WERI-Rb-1 (cell line): ENCODE data around the gene NUDT12.

Source experiments
- DNase-seq: peaks from one replicate; pipeline ENCODE4 v3.0.0-alpha.2; 2020
- H3K27ac ChIP-seq: fragments of 250-450 bp; sonication (Bioruptor Pico); 2 replicates; pipeline ENCODE4 v1.5.1; 2020; ENCODE audit warnings: mild to moderate bottlenecking, moderate library complexity
- H3K27me3 ChIP-seq: fragments of 250-450 bp; sonication (Bioruptor Pico); 2 replicates; pipeline ENCODE4 v1.5.1; 2021; ENCODE audit warnings: mild to moderate bottlenecking, low read depth, moderate library complexity; ENCODE audit not compliant: insufficient read depth, severe bottlenecking
- H3K36me3 ChIP-seq: fragments of 250-450 bp; sonication (Bioruptor Pico); 2 replicates; pipeline ENCODE4 v1.5.1; 2020; ENCODE audit warnings: mild to moderate bottlenecking, moderate library complexity
- H3K4me3 ChIP-seq: 2 replicates; pipeline ENCODE4 v1.5.1; 2011; ENCODE audit warnings: low read depth, mild to moderate bottlenecking, control low read depth, low read length
- H3K9me3 ChIP-seq: fragments of 250-450 bp; sonication (Bioruptor Pico); 2 replicates; pipeline ENCODE4 v1.5.1; 2021; ENCODE audit warnings: mild to moderate bottlenecking, moderate library complexity; ENCODE audit not compliant: severe bottlenecking
- TF ChIP-seq, protein P1 (sequence below): IDR thresholded peaks from 2 replicates; pipeline ENCODE4 v1.5.1; 2011; ENCODE audit warnings: low read depth, mild to moderate bottlenecking, control low read depth, inconsistent platforms, low read length

The NUDT12 gene

DNA sequence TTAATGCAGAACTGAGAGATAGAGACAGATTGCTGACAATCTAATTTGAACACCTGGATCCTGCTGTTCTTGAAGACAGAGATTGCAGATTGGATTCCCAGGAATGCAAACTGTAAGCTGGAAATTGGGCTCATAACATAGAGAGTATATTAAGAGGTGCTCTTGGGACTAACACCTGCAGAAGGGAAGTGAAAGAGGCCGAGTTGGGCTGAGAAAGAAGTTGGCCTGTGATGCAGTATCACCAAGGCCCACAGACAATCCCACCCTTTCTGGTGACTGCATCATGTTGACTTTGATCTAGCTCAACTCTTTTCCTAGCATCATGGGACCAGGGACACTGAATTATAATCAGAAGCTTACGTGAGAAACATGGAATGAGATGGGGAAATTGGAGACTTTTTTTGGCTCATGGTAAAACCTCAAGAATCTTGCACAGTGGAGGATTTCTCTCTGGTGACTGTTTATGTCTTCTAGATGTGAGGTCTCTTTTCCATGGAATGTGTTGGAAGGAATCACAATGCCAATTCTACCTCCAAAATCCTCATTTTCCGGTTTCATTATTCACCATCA lies 36.5 kb upstream of the NUDT12 start:
- TF ChIP-seq, protein P1, sequence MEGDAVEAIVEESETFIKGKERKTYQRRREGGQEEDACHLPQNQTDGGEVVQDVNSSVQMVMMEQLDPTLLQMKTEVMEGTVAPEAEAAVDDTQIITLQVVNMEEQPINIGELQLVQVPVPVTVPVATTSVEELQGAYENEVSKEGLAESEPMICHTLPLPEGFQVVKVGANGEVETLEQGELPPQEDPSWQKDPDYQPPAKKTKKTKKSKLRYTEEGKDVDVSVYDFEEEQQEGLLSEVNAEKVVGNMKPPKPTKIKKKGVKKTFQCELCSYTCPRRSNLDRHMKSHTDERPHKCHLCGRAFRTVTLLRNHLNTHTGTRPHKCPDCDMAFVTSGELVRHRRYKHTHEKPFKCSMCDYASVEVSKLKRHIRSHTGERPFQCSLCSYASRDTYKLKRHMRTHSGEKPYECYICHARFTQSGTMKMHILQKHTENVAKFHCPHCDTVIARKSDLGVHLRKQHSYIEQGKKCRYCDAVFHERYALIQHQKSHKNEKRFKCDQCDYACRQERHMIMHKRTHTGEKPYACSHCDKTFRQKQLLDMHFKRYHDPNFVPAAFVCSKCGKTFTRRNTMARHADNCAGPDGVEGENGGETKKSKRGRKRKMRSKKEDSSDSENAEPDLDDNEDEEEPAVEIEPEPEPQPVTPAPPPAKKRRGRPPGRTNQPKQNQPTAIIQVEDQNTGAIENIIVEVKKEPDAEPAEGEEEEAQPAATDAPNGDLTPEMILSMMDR, result no peak
- Histone ChIP-seq H3K4me3 (no peak overlapping the region), H3K9me3 (no peaks in the 10 kb centered on the region), H3K36me3 (no peaks in the 10 kb centered on the region), H3K27me3 (no peaks in the 10 kb centered on the region), H3K27ac (no peak overlapping the region)
- no peak for DNase-seq

DNA sequence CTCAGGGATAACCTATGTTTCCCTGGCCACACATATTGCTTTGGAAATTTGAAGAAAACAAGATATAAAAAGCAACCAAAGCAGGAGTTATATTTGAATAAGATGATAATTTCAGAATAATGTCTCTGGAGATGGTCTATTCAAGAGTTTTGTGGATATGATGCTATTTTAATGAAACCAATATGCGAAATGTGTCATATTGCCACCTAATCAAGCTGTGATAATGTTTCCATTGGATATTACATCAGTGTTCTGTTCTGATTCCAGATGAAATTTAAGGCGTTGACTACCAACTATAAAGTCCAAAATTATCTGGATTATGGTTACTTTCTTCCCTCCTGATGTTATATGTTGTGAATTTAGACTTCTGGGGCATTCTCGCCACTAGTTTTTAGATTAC lies 27.6 kb upstream of the NUDT12 start:
- H3K27me3 ChIP-seq, result no peaks in the 10 kb centered on the region
- H3K36me3 ChIP-seq, result no peaks in the 10 kb centered on the region
- DNase-seq, result no peak
- no peak overlapping the region for H3K27ac ChIP-seq
- no peaks in the 10 kb centered on the region for H3K9me3 ChIP-seq
- TF ChIP-seq, protein P1, result no peak
- no peak overlapping the region for H3K4me3 ChIP-seq

DNA sequence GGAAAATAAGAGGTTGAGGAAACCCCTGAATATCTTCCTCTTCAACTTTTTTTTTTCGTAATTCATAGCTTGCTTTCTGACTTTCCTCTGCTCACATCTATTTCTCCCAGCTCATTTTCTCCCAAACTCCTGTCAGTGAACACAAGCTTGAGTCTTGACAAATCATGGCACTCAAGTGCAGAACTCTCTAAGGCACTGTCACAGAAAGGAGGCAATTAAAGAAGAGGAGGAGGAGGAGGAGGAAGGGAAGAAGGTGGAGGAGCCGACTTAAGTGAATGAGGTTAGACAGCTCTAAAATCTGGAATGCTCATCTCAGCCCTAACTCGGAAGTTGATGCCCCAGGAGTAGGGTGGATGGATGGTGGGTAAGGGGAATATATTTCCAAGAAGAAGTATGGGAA lies 27.2 kb upstream of the NUDT12 start:
- Histone ChIP-seq H3K27ac (no peak overlapping the region), H3K36me3 (no peaks in the 10 kb centered on the region), H3K9me3 (no peaks in the 10 kb centered on the region), H3K27me3 (no peaks in the 10 kb centered on the region), H3K4me3 (no peak overlapping the region)
- no peak for DNase-seq
- TF ChIP-seq, protein P1, result no peak

DNA sequence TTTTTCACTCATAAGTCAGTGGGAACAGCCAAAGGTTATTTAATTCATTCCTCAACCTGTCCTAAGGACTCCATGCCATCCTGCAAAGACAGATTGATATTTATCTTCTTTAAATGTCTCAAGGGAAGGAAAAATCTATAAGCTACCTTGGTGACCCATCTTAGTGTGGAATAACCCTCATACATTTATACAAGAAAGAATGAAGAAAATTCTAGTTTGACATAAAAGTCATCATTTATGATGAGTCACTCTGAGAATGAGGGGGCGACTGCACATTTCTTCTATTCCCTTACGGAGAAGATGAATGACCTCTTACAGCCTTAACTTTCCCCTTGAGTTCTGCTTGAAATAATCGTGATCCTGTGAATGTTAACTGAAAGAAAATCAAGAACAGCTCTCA lies 26.8 kb upstream of the NUDT12 start:
- H3K36me3 ChIP-seq, result no peaks in the 10 kb centered on the region
- TF ChIP-seq, protein P1, result no peak
- no peak overlapping the region for H3K27ac ChIP-seq
- no peak for DNase-seq
- H3K27me3 ChIP-seq, result no peaks in the 10 kb centered on the region
- H3K4me3 ChIP-seq, result no peak overlapping the region
- no peaks in the 10 kb centered on the region for H3K9me3 ChIP-seq

DNA sequence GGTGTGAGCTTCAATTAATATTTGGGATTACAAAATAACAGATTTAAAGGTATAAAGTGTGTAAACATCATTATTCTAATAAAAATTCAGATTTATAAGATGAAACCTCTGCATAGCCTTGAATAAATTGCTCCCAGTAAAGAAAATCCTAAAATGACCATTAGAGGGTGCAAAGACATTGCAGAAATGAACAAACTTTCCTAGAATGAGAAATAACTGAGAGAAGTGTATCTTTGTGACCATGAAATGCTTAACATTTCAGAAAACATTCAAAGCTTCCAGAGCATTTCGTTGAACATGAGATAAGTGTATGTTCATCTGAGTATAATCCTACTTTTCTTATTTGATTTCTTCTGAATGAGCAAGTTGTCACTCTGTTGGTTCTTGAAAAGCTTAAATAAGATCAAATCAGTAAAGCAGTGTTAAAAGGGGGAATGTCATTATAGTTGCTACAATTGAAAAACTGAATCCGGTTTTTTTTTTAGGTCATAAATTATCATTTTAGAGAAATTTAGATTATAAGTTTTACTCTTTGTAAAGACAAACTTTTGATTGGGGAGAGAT lies 24.7 kb upstream of the NUDT12 start:
- no peaks in the 10 kb centered on the region for H3K27me3 ChIP-seq
- no peak overlapping the region for H3K4me3 ChIP-seq
- H3K27ac ChIP-seq, result no peak overlapping the region
- no peaks in the 10 kb centered on the region for H3K9me3 ChIP-seq
- no peak for DNase-seq
- TF ChIP-seq, protein P1, result no peak
- H3K36me3 ChIP-seq, result no peaks in the 10 kb centered on the region

DNA sequence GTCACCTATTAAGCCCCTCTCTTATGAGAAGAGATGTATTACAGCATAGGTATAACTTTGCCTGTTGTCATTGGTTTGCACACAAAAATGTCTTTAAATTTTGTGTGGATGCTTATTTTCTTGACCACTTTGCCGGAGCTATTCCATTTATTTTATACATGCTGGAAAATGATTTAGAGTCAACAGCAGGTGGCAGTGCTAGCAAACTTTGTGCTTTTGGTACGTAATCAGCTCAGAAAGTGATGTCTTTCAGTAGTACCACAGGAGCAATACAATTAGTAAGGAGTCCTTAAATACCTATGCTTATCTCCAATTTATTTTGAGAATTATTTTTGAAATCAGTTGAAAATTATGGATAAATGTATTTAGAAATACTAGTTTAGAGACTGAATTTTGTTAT lies 19.8 kb upstream of the NUDT12 start:
- Histone ChIP-seq H3K27me3 (no peaks in the 10 kb centered on the region), H3K36me3 (no peaks in the 10 kb centered on the region), H3K9me3 (no peaks in the 10 kb centered on the region), H3K4me3 (no peak overlapping the region), H3K27ac (no peak overlapping the region)
- DNase-seq, result peak; percentile 49
- TF ChIP-seq, protein P1, result peak; percentile 45
